AG09309 (cell line): ENCODE measurements around the gene RNF217.
"Not testable (repeated sequence)": the region's sequence is repeated elsewhere in the genome, so short reads cannot be mapped to it uniquely, and the experiment has no call there.

Source experiments
- DNase-seq: peaks from one replicate; pipeline ENCODE4 v3.0.0-alpha.2; 2010; ENCODE audit warnings: low read depth
- H3K4me3 ChIP-seq: 2 replicates; pipeline ENCODE4 v1.5.1; 2011; ENCODE audit warnings: mild to moderate bottlenecking, low read depth, low read length, moderate library complexity; ENCODE audit not compliant: control insufficient read depth
- CTCF ChIP-seq: IDR thresholded peaks from 2 replicates; pipeline ENCODE4 v1.5.1; 2011; ENCODE audit warnings: mild to moderate bottlenecking, low read depth, low read length, inconsistent platforms; ENCODE audit not compliant: insufficient read depth, control insufficient read depth; ENCODE audit errors: missing control alignments

The RNF217 gene

GRCh38 chr6:124962639-124963415 is 590 bp downstream of the RNF217 start:
- peak; percentile 30 for TF ChIP-seq CTCF
- H3K4me3 ChIP-seq, result peak overlapping the region; percentile 81
- no peak for DNase-seq

GRCh38 chr6:124963416-124963785 is 1.2 kb downstream of the RNF217 start:
- no peak for TF ChIP-seq CTCF
- H3K4me3 ChIP-seq, result peak overlapping the region; percentile 81
- no peak for DNase-seq

- H3K4me3 ChIP-seq, result peak overlapping the region; percentile 81
- no peak for TF ChIP-seq CTCF
- no peak for DNase-seq
These were observed 1.9 kb downstream of the RNF217 start for GRCh38 chr6:124963831-124964763.

GRCh38 chr6:124964764-124965105 is 2.5 kb downstream of the RNF217 start:
- no peak for DNase-seq
- H3K4me3 ChIP-seq, result peak overlapping the region; percentile 81
- no peak for TF ChIP-seq CTCF

GRCh38 chr6:124965424-124965850 is 3.2 kb downstream of the RNF217 start:
- H3K4me3 ChIP-seq, DNase-seq: not testable (repeated sequence)

- H3K4me3 ChIP-seq, result no peak overlapping the region
- TF ChIP-seq CTCF, result no peak
- no peak for DNase-seq
These were observed 5.2 kb downstream of the RNF217 start for GRCh38 chr6:124967444-124967843.

GRCh38 chr6:124968401-124968800 is 6.2 kb downstream of the RNF217 start:
- no peak overlapping the region for H3K4me3 ChIP-seq
- no peak for TF ChIP-seq CTCF
- DNase-seq, result no peak
